ENCODE measurements around the gene CUL2. TPM values are rescaled to one million over a fixed set of nuclear protein-coding genes. Genes with fewer than 3 reads are reported as not detected.

CUL2 gene
- total and polyA plus RNA-seq, 2 of the 4 experiments (the other 2 are of a cell fraction), result 18.9 to 36.6 TPM

DNA sequence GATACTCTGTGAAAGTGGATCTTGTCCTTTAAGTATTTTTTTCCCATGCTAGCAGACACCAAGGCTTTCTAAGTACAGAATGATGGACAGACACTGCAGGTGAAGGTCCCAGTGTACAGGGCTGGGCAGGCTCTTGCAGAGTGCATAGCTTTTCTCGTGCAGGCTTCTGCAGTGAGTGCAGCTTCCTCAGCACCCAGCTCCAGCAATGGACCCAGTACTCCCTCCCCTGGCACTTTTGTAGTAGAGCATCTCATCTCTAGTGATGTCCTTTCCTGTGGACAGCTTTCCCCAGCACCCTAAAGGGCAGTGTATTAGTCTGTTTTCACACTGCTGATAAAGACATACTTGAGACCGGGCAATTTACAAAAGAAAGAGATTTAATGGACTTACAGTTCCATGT is 104.3 kb downstream of the CUL2 start:
- Histone ChIP-seq H2BK15ac (ENCODE audit: low read depth, low read length) (no peak overlapping the region), H3K9me1 (ENCODE audit: insufficient read depth, low read length) (no peaks in the 10 kb centered on the region), H3K4me2 (ENCODE audit: low read depth, low read length) (no peak overlapping the region), H3K56ac (ENCODE audit: extremely low read depth, insufficient read depth, low read length) (no peak overlapping the region), H3K36me3 (ENCODE audit: control insufficient read depth, insufficient read depth, low read length) (no peaks in the 10 kb centered on the region), H3K4ac (ENCODE audit: low read depth, low read length) (no peak overlapping the region), H3K9ac (ENCODE audit: low read depth, low read length) (no peak overlapping the region), H2AK5ac (ENCODE audit: low read depth, low read length) (no peak overlapping the region), H2AFZ (replicated peaks; ENCODE audit: low read length, poor library complexity) (no peak overlapping the region), H3K79me1 (ENCODE audit: low read depth in 1 of 2, low read length in 2 of 2) (no peaks in the 10 kb centered on the region), H4K20me1 (ENCODE audit: insufficient read depth, low read length) (no peaks in the 10 kb centered on the region), H3K18ac (ENCODE audit: low read depth, low read length) (no peak overlapping the region), H3K9me3 (ENCODE audit: control insufficient read depth, insufficient read depth, low read length) (peaks cover 10% of the 10 kb centered on the region), H3K27me3 (ENCODE audit: control insufficient read depth, insufficient read depth, low read length) (peaks cover 5% of the 10 kb centered on the region; the same call in 1 of the 2 replicates), H3K4me3 (ENCODE audit: insufficient read depth, low read depth, low read length) (no peak overlapping the region), H3K4me1 (ENCODE audit: control insufficient read depth, insufficient read depth, low read length) (no peaks in the 10 kb centered on the region), H3K14ac (replicated peaks; ENCODE audit: low read depth, low read length) (no peak overlapping the region), H2BK120ac (ENCODE audit: low read depth, low read length) (no peak overlapping the region), H4K91ac (ENCODE audit: insufficient read depth, low read depth, low read length) (no peak overlapping the region), H2BK20ac (ENCODE audit: low read depth, low read length) (no peak overlapping the region), H3K27ac (ENCODE audit: insufficient read depth, low read length) (no peak overlapping the region), H4K8ac (ENCODE audit: low read depth in 2 of 2, low read length in 2 of 2) (no peak overlapping the region), H2AK9ac (replicated peaks; ENCODE audit: low read depth, low read length, poor library complexity) (no peak overlapping the region), H3K23ac (ENCODE audit: low read depth, low read length) (no peak overlapping the region), H4K5ac (ENCODE audit: low read depth, low read length) (no peak overlapping the region), H2BK5ac (ENCODE audit: low read depth, low read length, poor library complexity, severe bottlenecking) (no peak overlapping the region)
- DNase-seq, result no peak
- TF ChIP-seq SMC3 (IDR thresholded peaks at IDR 0.05; ENCODE audit: low read depth, low read length) (peak; percentile 44; the same call in 1 of the 2 replicates), BHLHE40 (IDR thresholded peaks at IDR 0.05; ENCODE audit: low read depth, low read length) (no peak), FOS (IDR thresholded peaks at IDR 0.05; ENCODE audit: low read depth, low read length) (no peak), RAD21 (IDR thresholded peaks at IDR 0.05; ENCODE audit: low read length) (peak; percentile 55), POLR2A (IDR thresholded peaks at IDR 0.05; ENCODE audit: low read depth, low read length) (no peak), RCOR1 (IDR thresholded peaks at IDR 0.05; ENCODE audit: insufficient replicate concordance, low read length) (no peak), MAZ (IDR thresholded peaks at IDR 0.05; ENCODE audit: borderline replicate concordance, low read depth, low read length) (no peak), NFE2L2 (IDR thresholded peaks at IDR 0.05; ENCODE audit: low read depth, low read length) (no peak), RFX5 (IDR thresholded peaks at IDR 0.05; ENCODE audit: low read depth, low read length) (no peak)
- TF ChIP-seq, protein P1, sequence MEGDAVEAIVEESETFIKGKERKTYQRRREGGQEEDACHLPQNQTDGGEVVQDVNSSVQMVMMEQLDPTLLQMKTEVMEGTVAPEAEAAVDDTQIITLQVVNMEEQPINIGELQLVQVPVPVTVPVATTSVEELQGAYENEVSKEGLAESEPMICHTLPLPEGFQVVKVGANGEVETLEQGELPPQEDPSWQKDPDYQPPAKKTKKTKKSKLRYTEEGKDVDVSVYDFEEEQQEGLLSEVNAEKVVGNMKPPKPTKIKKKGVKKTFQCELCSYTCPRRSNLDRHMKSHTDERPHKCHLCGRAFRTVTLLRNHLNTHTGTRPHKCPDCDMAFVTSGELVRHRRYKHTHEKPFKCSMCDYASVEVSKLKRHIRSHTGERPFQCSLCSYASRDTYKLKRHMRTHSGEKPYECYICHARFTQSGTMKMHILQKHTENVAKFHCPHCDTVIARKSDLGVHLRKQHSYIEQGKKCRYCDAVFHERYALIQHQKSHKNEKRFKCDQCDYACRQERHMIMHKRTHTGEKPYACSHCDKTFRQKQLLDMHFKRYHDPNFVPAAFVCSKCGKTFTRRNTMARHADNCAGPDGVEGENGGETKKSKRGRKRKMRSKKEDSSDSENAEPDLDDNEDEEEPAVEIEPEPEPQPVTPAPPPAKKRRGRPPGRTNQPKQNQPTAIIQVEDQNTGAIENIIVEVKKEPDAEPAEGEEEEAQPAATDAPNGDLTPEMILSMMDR (conservative IDR thresholded peaks at IDR 0.05; ENCODE audit: low read depth, low read length), result peak; percentile 37; the same call in 1 of the 2 replicates
- TF ChIP-seq, protein P2, sequence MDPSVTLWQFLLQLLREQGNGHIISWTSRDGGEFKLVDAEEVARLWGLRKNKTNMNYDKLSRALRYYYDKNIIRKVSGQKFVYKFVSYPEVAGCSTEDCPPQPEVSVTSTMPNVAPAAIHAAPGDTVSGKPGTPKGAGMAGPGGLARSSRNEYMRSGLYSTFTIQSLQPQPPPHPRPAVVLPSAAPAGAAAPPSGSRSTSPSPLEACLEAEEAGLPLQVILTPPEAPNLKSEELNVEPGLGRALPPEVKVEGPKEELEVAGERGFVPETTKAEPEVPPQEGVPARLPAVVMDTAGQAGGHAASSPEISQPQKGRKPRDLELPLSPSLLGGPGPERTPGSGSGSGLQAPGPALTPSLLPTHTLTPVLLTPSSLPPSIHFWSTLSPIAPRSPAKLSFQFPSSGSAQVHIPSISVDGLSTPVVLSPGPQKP (IDR thresholded peaks at IDR 0.05; ENCODE audit: borderline replicate concordance, low read depth, low read length), result no peak
- no TSS peak for BruUV-seq (replicated peaks)
- peak; percentile 49; the same call in 1 of the 2 replicates for ATAC-seq (ENCODE audit: low read depth)
- ChIA-PET CTCF (interaction anchor here (0.5 kb wide), 1 partner anchor 1049 kb away, joined by 5 read pairs; no protein-coding TSS in a partner anchor), POLR2A (ENCODE audit: unreplicated experiment) (no interaction called here)
- 100% methylated on average over 1 of the region's 2 CpGs; no CpG with 5 or more reads in 1 of the 2 experiments for WGBS, 2 experiments (ENCODE audit: extremely low coverage in 2 of 2, insufficient read length in 1 of 2)
- dilution Hi-C loops (cut with HindIII; ENCODE audit: low sequenced_read_pairs, unreplicated experiment) (no loop called here), intact Hi-C loops (cut with micrococcal nuclease) (loop anchor here (10.0 kb wide), 1 partner anchor 321 kb away; no protein-coding TSS in a partner anchor), in situ Hi-C loops (cut with MboI; ENCODE audit: low sequenced_read_pairs) (no loop called here)

All from IMR-90 (cell line).